HCEC 1CT (cell line): ENCODE measurements around the gene SLC12A8.

ENCODE experiments used
- DNase-seq: peaks from one replicate; pipeline ENCODE4 v3.0.0-alpha.2; 2017

Gene SLC12A8

GRCh38 chr3:125109536-125109925 is 103.0 kb downstream of the SLC12A8 start:
- no peak for DNase-seq

- DNase-seq, result no peak
Observed at GRCh38 chr3:125108833-125109535, 103.6 kb downstream of the SLC12A8 start.

DNA sequence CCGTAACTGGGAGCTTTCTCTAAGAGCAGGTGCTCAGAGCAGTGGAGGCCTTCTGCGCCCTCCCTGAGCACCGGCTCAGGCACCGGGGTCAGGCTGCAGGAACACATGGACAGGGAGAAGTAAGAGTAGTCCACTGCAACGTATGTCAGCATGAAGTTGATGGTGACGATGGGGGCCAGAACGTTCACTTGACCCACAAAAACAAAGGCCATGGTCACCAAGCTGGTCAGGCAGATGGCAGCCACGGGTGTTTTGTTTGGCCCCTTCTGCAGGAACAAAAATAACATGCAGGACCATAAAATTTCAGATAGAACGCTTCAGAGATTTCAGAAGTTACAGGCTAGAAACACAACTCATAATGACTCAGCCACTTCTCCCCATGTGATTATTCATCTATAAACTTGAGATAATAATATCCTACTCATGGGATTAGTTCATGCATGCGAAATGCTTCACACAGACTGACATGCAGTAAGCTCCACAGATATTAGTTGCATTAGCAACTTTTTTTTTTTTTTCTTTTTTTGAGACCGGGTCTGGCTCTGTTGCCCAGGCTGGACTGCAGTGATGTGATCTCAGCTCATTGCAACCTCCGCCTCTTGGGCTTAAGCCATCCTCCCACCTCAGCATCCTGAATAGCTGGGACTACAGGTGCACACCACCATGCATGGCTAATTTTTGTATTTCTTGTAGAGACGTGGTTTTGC is 104.5 kb downstream of the SLC12A8 start:
- peak; percentile 91 for DNase-seq

- DNase-seq, result no peak
Observed at GRCh38 chr3:125107363-125107762, 105.2 kb downstream of the SLC12A8 start.

DNA sequence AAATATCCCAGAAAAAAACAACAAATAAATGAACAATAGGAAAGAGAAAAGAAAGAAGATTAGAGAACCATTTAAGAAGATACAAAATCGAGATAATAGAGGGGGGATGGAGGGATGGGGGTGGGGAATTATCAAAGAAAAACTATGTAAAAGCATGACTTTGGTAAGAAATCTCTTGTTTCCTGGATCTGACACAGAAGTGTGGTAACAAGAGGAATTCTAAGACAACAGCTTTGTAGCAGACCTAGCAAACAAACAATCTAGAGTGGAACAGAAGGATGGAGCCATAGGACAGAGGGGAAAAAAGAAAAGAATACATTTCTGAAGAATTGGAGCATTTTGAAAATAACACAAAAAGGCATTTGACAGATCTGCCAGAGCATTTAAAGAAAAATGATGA is 107.4 kb downstream of the SLC12A8 start:
- no peak for DNase-seq

DNA sequence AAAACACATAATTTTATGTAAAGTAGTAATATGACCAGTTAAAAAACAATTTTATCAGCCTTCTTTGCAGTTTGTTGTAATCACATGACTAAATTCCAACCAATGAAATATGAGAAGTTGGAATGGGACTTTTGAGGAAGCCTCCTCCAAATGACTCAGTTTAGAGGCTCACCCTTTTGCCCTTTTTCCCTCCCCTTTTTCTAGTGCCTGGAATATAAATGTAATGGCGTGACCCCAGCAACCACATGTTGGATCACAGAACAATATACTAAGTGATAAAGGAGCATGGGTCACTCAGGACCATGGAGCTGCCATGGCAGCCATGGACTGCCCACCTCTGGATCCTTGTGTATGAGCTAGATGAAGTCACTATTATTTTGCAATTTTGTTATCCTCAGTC is 107.9 kb downstream of the SLC12A8 start:
- DNase-seq, result peak; percentile 41

DNA sequence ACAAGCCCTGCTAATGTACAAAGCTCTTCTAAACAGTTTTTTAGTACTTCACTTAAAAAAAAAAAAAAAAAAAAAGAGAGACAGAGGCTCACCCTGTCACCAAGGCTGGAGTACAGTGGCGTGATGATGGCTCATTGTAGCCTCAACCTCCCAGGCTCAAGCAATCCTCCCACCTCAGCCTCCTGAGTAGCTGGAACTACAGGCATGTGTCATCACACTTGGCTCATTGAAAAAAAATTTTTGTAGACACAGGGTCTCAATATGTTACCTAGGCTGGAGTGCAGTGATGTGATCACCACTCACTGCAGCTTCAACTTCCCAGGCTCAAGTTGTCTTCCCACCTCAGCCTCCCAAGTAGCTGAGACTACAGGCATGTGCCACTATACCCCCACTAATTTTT is 109.1 kb downstream of the SLC12A8 start:
- no peak for DNase-seq

- no peak for DNase-seq
Observed at GRCh38 chr3:125102470-125102869, 110.1 kb downstream of the SLC12A8 start.

- DNase-seq, result no peak
Observed at GRCh38 chr3:125098611-125099291, 113.8 kb downstream of the SLC12A8 start.

DNA sequence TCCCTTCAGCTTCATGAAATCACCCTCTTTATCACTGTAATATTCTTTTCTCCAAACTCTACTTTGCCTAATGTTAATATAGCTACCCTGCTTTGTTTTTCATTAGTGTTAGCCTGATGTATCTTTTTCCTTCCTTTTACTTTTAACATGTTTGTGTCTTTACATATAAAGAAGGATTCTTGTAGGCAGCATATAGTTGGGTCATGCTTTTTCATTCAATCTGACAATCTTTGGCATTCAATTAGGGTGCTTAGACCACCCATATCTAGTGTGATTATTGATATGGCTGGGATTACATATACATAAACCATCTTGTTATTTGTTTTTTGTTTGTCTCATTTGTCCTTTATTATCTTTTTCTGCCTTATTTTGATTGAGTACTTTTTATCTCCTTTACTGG is 121.9 kb downstream of the SLC12A8 start:
- no peak for DNase-seq

GRCh38 chr3:125087768-125088391 is 124.7 kb downstream of the SLC12A8 start:
- peak; percentile 57 for DNase-seq

- no peak for DNase-seq
Observed at GRCh38 chr3:125085166-125085565, 127.4 kb downstream of the SLC12A8 start.

GRCh38 chr3:125083776-125084175 is 128.8 kb downstream of the SLC12A8 start:
- no peak for DNase-seq

DNA sequence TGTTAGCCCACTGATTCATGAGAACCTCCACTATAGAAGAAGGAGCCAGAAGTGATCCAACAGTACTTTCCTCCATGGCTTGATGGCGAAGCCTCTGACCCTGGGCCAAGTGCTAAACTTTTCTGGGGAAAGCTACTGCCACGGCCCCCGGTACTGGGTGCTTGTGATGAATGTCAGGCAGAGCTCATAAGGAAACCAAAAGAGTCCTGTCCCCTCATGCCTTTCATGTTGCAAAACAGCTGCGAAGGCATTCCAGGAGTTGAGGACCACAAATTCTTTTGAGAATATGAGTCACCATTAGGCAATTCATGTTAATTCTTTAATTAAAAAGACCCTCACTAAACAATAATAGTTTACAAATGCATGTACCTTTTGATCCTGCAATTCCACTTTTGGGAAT is 130.2 kb downstream of the SLC12A8 start:
- DNase-seq, result peak; percentile 41

DNA sequence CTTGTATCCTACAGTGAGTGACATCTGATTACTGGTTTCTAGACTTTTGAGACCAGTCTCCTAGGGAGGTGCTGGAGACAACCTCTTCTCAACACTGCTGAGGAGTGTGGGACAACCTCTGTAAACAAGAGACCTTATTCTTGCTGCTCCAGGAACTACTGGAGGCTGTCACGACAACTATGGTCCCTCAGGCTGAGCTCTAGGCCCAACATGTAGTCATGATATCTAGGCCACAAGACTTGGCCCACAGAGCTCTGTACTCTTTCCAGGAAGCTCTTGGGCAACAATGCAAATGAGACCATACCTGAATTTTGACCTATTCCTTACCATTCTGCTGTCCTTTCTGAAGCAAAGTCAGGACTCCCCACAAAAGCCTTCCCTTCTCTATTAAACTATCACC is 132.5 kb downstream of the SLC12A8 start:
- DNase-seq, result no peak

- DNase-seq, result peak; percentile 47
Observed at GRCh38 chr3:125079675-125080045, 132.9 kb downstream of the SLC12A8 start.

GRCh38 chr3:125078951-125079674 is 133.4 kb downstream of the SLC12A8 start:
- DNase-seq, result peak; percentile 40

GRCh38 chr3:125077864-125078263 is 134.7 kb downstream of the SLC12A8 start:
- no peak for DNase-seq

DNA sequence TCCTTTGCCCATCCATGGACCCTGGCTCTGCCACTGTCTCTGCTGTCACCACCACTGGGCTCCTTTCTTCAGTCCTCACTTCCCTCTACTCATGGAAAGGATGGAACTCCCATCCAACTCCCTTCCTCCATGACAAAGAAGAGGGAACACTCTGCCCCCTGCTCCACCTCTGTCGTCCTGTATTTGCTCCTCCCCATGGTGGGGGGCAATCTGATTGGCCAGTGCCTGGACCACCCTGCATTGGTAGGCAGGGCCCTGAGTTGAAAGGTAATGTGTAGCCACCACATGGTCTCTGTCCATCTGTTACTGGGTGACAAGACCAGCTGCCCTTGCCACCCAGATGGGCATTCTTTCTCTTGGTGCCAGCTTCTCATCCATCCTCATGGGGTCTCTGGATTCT is 136.1 kb downstream of the SLC12A8 start:
- no peak for DNase-seq

GRCh38 chr3:125075738-125076137 is 136.8 kb downstream of the SLC12A8 start:
- DNase-seq, result no peak

- DNase-seq, result no peak
Observed at GRCh38 chr3:125073390-125073905, 139.1 kb downstream of the SLC12A8 start.

DNA sequence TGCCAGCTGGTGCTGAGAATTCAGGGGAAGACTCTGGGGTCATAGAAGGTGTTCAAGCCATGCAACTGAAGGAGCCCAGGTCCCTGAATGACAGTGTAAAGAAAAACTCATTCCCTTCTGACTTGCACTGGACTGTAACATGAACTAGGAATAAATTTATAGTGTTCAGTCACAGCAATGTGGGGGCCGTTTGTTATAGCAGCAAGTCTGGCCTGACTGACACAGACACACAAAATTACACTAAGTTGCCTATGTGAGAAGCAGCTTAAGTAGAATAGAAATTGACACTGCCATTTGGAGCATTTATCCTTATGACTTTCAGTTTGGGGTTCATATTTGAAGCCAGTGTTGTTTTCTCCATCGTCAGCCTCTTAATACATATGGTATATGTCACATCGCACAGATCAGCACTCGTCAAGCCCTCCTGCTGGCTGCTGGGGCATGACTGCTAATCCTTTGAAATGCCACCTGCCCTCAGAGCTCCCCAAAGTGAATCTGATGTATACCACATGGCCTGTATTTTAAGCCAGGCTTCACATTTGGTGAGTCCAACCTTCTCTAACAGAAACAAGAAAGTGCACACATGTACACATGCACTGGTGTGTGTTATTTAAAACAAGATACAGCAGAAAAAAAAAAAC is 139.7 kb downstream of the SLC12A8 start:
- DNase-seq, result no peak
